Vagina (tissue), 2 donors: ENCODE measurements around the gene ZNF398. TPM values are rescaled to one million over a fixed set of nuclear protein-coding genes. Genes with fewer than 3 reads are reported as not detected.

Experiments used
- DNase-seq, 2 donors: peaks; one replicate each; pipeline ENCODE4 v3.0.0-alpha.2; 2017; ENCODE audit errors: extremely low spot score in 2 of 2
- H3K27ac ChIP-seq: fragments of 200-600 bp; sonication (generic); one replicate; pipeline ENCODE4 v1.5.1; 2019
- H3K27me3 ChIP-seq: fragments of 200-600 bp; sonication (generic); one replicate; pipeline ENCODE4 v1.5.1; 2019
- H3K36me3 ChIP-seq, 2 donors: fragments of 200-600 bp; sonication (generic); one replicate each; pipeline ENCODE4 v1.5.1; 2017 to 2019
- H3K4me1 ChIP-seq: fragments of 200-600 bp; sonication (generic); one replicate; pipeline ENCODE4 v1.5.1; 2019
- H3K4me3 ChIP-seq, 2 donors: fragments of 200-600 bp; sonication (generic); 1 replicate in 1 of 2; 2 replicates in 1 of 2; pipeline ENCODE4 v1.5.1; 2016 to 2019
- H3K9me3 ChIP-seq: fragments of 200-600 bp; sonication (generic); one replicate; pipeline ENCODE4 v1.5.1; 2019
- POLR2A ChIP-seq, 2 donors: fragments of 450-650 bp; IDR thresholded peaks; one replicate each; pipeline ENCODE4 v1.6.1; 2017; ENCODE audit warnings: antibody characterized with exemption in 2 of 2, mild to moderate bottlenecking in 2 of 2, moderate library complexity in 2 of 2
- POLR2AphosphoS5 ChIP-seq, 2 donors: sonication (generic); formaldehyde crosslinking; IDR thresholded peaks; one replicate each; pipeline ENCODE4 v1.9.0; 2017; ENCODE audit warnings: antibody characterized with exemption in 2 of 2, mild to moderate bottlenecking in 2 of 2, low read depth in 1 of 2; ENCODE audit not compliant: insufficient read depth in 1 of 2
- intact Hi-C: fragments of 100-400 bp; cut with DNase I; formaldehyde crosslinking; loops from one replicate; pipeline ENCODE4 v1.15.1; 2023
- total RNA-seq: library from RNA; depleted of rRNA; stranded (reverse); fragments of >200 nt; gene quantifications from one replicate; pipeline ENCODE4 v1.2.3, GENCODE V29; 2016
- TF ChIP-seq, protein P1 (sequence below), 3 experiments: fragments of 450-650 bp in 2 of 3; fragments of 200-600 bp in 1 of 3; sonication (generic) in 1 of 3; IDR thresholded peaks; one replicate each; pipeline ENCODE4 v1.5.1; 2017 to 2019; ENCODE audit warnings: antibody characterized with exemption in 3 of 3, mild to moderate bottlenecking in 2 of 3, moderate library complexity in 2 of 3

ZNF398 gene
- total RNA-seq, 1 donor from 2014 or later, result 21.4 TPM

DNA sequence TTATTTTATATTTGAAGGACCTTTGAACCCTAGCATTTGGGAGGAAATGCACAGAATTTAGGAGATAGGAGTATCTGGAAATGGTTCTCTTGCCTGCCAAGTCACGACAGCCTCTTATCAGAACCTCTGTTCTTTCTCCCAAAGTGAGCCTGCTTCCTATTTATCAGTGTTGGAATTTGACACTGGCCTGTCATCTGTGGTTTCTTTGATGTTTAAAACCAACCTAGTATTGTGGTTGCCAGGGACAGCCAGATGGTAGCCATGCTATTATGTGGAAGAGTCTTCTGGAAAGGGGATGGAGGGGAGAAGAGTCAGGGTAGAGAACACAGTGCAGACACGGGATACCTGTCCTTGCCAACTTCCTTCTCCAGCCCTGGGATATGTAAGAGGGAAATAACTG lies 69.1 kb downstream of the ZNF398 start:
- H3K27ac ChIP-seq, result no peak overlapping the region

DNA sequence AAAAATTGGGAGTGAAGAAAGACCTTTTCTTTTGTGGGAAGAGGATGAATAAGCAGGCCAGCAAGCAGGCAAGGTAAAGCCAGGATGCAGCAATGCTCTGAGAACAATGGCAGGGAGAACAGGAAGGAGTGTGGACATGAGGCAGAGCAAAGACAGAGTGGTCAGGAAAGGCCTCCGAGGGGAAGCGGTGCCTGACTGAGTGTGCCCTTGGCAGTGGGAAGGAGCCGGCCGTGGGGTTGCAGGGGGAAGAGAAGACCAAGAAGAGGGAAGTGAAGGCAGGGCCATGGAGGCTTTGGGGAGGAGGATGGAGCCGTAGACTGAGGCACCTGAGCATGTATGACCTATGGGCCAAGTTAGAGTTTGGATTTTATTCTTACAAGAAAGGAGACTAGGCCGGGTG lies 70.3 kb downstream of the ZNF398 start:
- intact Hi-C loops, result no loop called here
- peaks cover 0 to 73% of the 10 kb centered on the region in 2 donors for H3K36me3 ChIP-seq
- no peaks in the 10 kb centered on the region for H3K4me1 ChIP-seq
- H3K9me3 ChIP-seq, result no peaks in the 10 kb centered on the region
- no peak overlapping the region for H3K4me3 ChIP-seq
- no peaks in the 10 kb centered on the region for H3K27me3 ChIP-seq
- no peak overlapping the region for H3K27ac ChIP-seq
- TF ChIP-seq POLR2AphosphoS5 (IDR thresholded peaks at IDR 0.05; ENCODE audit: insufficient read depth in 1 of 2, low read depth in 1 of 2) (no peak), POLR2A (IDR thresholded peaks at IDR 0.05) (no peak)
- TF ChIP-seq, protein P1, sequence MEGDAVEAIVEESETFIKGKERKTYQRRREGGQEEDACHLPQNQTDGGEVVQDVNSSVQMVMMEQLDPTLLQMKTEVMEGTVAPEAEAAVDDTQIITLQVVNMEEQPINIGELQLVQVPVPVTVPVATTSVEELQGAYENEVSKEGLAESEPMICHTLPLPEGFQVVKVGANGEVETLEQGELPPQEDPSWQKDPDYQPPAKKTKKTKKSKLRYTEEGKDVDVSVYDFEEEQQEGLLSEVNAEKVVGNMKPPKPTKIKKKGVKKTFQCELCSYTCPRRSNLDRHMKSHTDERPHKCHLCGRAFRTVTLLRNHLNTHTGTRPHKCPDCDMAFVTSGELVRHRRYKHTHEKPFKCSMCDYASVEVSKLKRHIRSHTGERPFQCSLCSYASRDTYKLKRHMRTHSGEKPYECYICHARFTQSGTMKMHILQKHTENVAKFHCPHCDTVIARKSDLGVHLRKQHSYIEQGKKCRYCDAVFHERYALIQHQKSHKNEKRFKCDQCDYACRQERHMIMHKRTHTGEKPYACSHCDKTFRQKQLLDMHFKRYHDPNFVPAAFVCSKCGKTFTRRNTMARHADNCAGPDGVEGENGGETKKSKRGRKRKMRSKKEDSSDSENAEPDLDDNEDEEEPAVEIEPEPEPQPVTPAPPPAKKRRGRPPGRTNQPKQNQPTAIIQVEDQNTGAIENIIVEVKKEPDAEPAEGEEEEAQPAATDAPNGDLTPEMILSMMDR (IDR thresholded peaks at IDR 0.05), result no peak
- no peak for DNase-seq

More for the DNA sequence above, 69.1 kb downstream of the ZNF398 start:
- Histone ChIP-seq H3K27me3 (no peaks in the 10 kb centered on the region), H3K9me3 (no peaks in the 10 kb centered on the region), H3K36me3 (peaks cover 0 to 81% of the 10 kb centered on the region in 2 donors), H3K4me3 (no peak overlapping the region), H3K4me1 (no peaks in the 10 kb centered on the region)
- TF ChIP-seq, protein P1 (IDR thresholded peaks at IDR 0.05), result no peak
- TF ChIP-seq POLR2A (IDR thresholded peaks at IDR 0.05), result no peak
- no peak for TF ChIP-seq POLR2AphosphoS5 (IDR thresholded peaks at IDR 0.05; ENCODE audit: insufficient read depth in 1 of 2, low read depth in 1 of 2)
- intact Hi-C loops, result no loop called here
- no peak for DNase-seq

GRCh38 chr7:149218469-149219420 lies 71.5 kb downstream of the ZNF398 start:
- TF ChIP-seq POLR2A (IDR thresholded peaks at IDR 0.05), result no peak
- TF ChIP-seq, protein P1 (IDR thresholded peaks at IDR 0.05), result no peak
- no peak for TF ChIP-seq POLR2AphosphoS5 (IDR thresholded peaks at IDR 0.05; ENCODE audit: insufficient read depth in 1 of 2, low read depth in 1 of 2)
- Histone ChIP-seq H3K36me3 (peaks cover 0 to 72% of the 10 kb centered on the region in 2 donors), H3K27me3 (no peaks in the 10 kb centered on the region), H3K27ac (no peak overlapping the region), H3K4me1 (no peaks in the 10 kb centered on the region), H3K9me3 (no peaks in the 10 kb centered on the region), H3K4me3 (no peak overlapping the region)
- intact Hi-C loops, result no loop called here
- DNase-seq, result no peak

GRCh38 chr7:149220534-149220933 lies 73.3 kb downstream of the ZNF398 start:
- H3K36me3 ChIP-seq, result peaks cover 0 to 69% of the 10 kb centered on the region in 2 donors
- TF ChIP-seq POLR2A (IDR thresholded peaks at IDR 0.05) (no peak), POLR2AphosphoS5 (IDR thresholded peaks at IDR 0.05; ENCODE audit: insufficient read depth in 1 of 2, low read depth in 1 of 2) (no peak)
- TF ChIP-seq, protein P1 (IDR thresholded peaks at IDR 0.05), result no peak
- DNase-seq, result no peak
- H3K27me3 ChIP-seq, result no peaks in the 10 kb centered on the region
- no peak overlapping the region for H3K4me3 ChIP-seq
- H3K9me3 ChIP-seq, result no peaks in the 10 kb centered on the region
- H3K4me1 ChIP-seq, result no peaks in the 10 kb centered on the region
- intact Hi-C loops, result no loop called here
- no peak overlapping the region for H3K27ac ChIP-seq

DNA sequence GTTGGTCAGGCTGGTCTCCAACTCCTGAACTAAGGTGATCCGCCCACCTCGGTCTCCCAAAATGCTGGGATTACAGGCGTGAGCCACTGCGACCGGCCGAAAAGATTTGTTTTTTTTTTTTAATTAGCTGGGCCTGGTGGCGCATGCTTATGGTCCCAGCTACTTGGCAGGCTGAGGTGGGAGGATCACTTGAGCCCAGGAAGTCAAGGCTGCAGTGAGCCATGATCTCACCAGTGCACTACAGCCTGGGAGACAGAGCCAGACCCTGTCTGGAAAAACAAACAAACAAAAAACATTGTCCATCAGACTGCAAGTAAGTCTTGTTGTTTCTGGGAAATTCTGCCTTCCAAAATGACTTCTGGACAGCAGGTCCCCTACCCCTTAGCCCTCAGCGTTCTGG lies 75.9 kb downstream of the ZNF398 start:
- H3K9me3 ChIP-seq, result no peaks in the 10 kb centered on the region
- TF ChIP-seq, protein P1 (IDR thresholded peaks at IDR 0.05), result no peak
- no peak for TF ChIP-seq POLR2A (IDR thresholded peaks at IDR 0.05)
- no peak for TF ChIP-seq POLR2AphosphoS5 (IDR thresholded peaks at IDR 0.05; ENCODE audit: insufficient read depth in 1 of 2, low read depth in 1 of 2)
- no peak for DNase-seq
- H3K4me1 ChIP-seq, result no peaks in the 10 kb centered on the region
- no peak overlapping the region for H3K4me3 ChIP-seq
- no peaks in the 10 kb centered on the region for H3K27me3 ChIP-seq
- peaks cover 0 to 53% of the 10 kb centered on the region in 2 donors for H3K36me3 ChIP-seq
- H3K27ac ChIP-seq, result no peak overlapping the region
- intact Hi-C loops, result no loop called here
